Right lobe of liver (tissue), 4 donors: ENCODE data around the gene FANCE.

Experiments
- POLR2A ChIP-seq: fragments of 450-650 bp; IDR thresholded peaks from one replicate; pipeline ENCODE4 v1.6.1; 2017; ENCODE audit warnings: antibody characterized with exemption, mild to moderate bottlenecking
- TF ChIP-seq, protein P1 (sequence below), 4 donors: fragments of 200-600 bp in 3 of 4; fragments of 450-650 bp in 1 of 4; IDR thresholded peaks; one replicate each; pipeline versions ENCODE4 v1.5.1 to v1.8.0; 2016 to 2022; ENCODE audit warnings: antibody characterized with exemption in 4 of 4, mild to moderate bottlenecking in 2 of 4
- donor health status: DM: no; HTN: no; CAD: no.
- donor health status: DM: no; HTN: no; CAD: no.
- donor health status: DM: no; HTN: yes; CAD: no.

DNA sequence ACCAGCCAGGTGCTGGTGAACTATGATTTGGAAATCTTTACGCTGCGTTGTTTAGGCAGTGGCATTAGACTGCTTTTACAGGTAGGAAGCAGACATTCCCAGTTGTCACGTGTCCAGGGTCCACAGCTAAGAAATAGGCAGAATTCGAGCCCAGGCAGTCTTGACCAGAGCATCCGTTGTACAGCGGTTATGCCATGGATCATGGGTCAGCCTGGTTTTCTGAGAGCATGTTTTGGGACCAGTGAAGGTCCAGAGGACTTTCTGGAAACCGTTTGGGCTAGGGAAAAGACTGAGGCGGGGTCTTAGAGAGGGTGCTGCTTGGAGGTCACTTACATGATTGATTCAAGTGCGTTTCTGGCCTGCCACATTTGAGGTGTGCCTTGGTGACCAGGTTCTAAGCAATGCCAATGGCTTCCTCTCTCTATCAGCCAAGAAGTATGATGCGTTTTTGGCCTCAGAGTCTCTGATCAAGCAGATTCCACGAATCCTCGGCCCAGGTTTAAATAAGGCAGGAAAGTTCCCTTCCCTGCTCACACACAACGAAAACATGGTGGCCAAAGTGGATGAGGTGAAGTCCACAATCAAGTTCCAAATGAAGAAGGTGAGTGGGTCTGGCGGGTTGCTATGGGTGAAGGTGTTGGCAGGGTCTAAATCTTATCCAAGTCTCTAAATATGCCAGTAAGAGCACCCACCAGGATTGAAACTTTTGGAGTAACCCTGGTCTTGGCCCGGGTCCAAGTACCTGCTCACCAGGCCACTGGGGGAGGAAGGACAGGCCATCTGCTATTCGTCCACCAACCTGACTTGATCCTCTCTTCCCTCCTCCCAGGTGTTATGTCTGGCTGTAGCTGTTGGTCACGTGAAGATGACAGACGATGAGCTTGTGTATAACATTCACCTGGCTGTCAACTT is 17.9 kb downstream of the FANCE start:
- TF ChIP-seq, protein P1, sequence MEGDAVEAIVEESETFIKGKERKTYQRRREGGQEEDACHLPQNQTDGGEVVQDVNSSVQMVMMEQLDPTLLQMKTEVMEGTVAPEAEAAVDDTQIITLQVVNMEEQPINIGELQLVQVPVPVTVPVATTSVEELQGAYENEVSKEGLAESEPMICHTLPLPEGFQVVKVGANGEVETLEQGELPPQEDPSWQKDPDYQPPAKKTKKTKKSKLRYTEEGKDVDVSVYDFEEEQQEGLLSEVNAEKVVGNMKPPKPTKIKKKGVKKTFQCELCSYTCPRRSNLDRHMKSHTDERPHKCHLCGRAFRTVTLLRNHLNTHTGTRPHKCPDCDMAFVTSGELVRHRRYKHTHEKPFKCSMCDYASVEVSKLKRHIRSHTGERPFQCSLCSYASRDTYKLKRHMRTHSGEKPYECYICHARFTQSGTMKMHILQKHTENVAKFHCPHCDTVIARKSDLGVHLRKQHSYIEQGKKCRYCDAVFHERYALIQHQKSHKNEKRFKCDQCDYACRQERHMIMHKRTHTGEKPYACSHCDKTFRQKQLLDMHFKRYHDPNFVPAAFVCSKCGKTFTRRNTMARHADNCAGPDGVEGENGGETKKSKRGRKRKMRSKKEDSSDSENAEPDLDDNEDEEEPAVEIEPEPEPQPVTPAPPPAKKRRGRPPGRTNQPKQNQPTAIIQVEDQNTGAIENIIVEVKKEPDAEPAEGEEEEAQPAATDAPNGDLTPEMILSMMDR (IDR thresholded peaks at IDR 0.05), result no peak
- no peak for TF ChIP-seq POLR2A
